Keratinocyte (primary cell): ENCODE data around the gene ETV7. TPM values are rescaled to one million over a fixed set of nuclear protein-coding genes. Genes with fewer than 3 reads are reported as not detected.

Source experiments
- DNase-seq: peaks from one replicate; pipeline ENCODE4 v3.0.0-alpha.2; 2011; ENCODE audit warnings: low read depth, missing footprints, low spot score
- FAIRE-seq: peaks from 2 replicates; lab custom pipeline; 2011; peaks lifted over from hg19 to GRCh38; lab: Jason Lieb, UNC
- H2AFZ ChIP-seq: 2 replicates; pipeline ENCODE4 v1.6.0; 2012; ENCODE audit warnings: low read length, control low read depth, inconsistent platforms; ENCODE audit not compliant: control insufficient read depth
- H3K27ac ChIP-seq: 2 replicates; pipeline ENCODE4 v1.5.1; 2011; ENCODE audit warnings: low read length; ENCODE audit not compliant: control insufficient read depth, insufficient read depth
- H3K27me3 ChIP-seq: 3 replicates; pipeline ENCODE4 v1.6.0; 2011; ENCODE audit warnings: low read length; ENCODE audit not compliant: control insufficient read depth, insufficient read depth; ENCODE audit errors: extremely low read depth
- H3K36me3 ChIP-seq, 2 experiments: 2 replicates in 1 of 2; 3 replicates in 1 of 2; pipeline ENCODE4 v1.5.1; 2011; ENCODE audit warnings: low read length in 2 of 2, mild to moderate bottlenecking in 1 of 2; ENCODE audit not compliant: control insufficient read depth in 2 of 2, insufficient read depth in 2 of 2; ENCODE audit errors: extremely low read depth in 1 of 2
- H3K4me1 ChIP-seq: 3 replicates; pipeline ENCODE4 v1.5.1; 2011; ENCODE audit warnings: low read length; ENCODE audit not compliant: control insufficient read depth, insufficient read depth; ENCODE audit errors: extremely low read depth
- H3K4me2 ChIP-seq: 3 replicates; pipeline ENCODE4 v1.6.0; 2011; ENCODE audit warnings: low read depth, low read length; ENCODE audit not compliant: control insufficient read depth, insufficient read depth; ENCODE audit errors: extremely low read depth
- H3K4me3 ChIP-seq, 3 experiments: fragments of 200-600 bp in 1 of 3; sonication (generic) in 1 of 3; 2 replicates in 2 of 3; 3 replicates in 1 of 3; pipeline ENCODE4 v1.5.1; 2011 to 2016; ENCODE audit warnings: low read length in 3 of 3, mild to moderate bottlenecking in 3 of 3, control low read depth in 2 of 3, inconsistent platforms in 1 of 3, low read depth in 1 of 3, mixed read lengths in 1 of 3, mixed run types in 1 of 3, moderate library complexity in 1 of 3; ENCODE audit not compliant: control insufficient read depth in 2 of 3, insufficient read depth in 2 of 3; ENCODE audit errors: extremely low read depth in 1 of 3
- H3K79me2 ChIP-seq: 2 replicates; pipeline ENCODE4 v1.6.0; 2012; ENCODE audit warnings: low read length; ENCODE audit not compliant: control insufficient read depth, insufficient read depth
- H3K9ac ChIP-seq: 3 replicates; pipeline ENCODE4 v1.6.0; 2011; ENCODE audit warnings: low read length; ENCODE audit not compliant: control insufficient read depth, insufficient read depth; ENCODE audit errors: extremely low read depth
- H3K9me1 ChIP-seq: 3 replicates; pipeline ENCODE4 v1.6.0; 2011; ENCODE audit warnings: low read length; ENCODE audit not compliant: control insufficient read depth, insufficient read depth; ENCODE audit errors: extremely low read depth
- H3K9me3 ChIP-seq: 2 replicates; pipeline ENCODE4 v1.5.1; 2012; ENCODE audit warnings: low read depth, low read length; ENCODE audit not compliant: control insufficient read depth
- H4K20me1 ChIP-seq: 3 replicates; pipeline ENCODE4 v1.6.0; 2011; ENCODE audit warnings: low read length; ENCODE audit not compliant: control insufficient read depth, insufficient read depth; ENCODE audit errors: extremely low read depth
- CTCF ChIP-seq, 3 experiments: IDR thresholded peaks in 1 of 3; conservative IDR thresholded peaks in 1 of 3; optimal IDR thresholded peaks in 1 of 3; 2 replicates in 2 of 3; 3 replicates in 1 of 3; pipeline versions ENCODE3 to v1.5.1; 2011; ENCODE audit warnings: low read length in 3 of 3, mild to moderate bottlenecking in 3 of 3, moderate library complexity in 2 of 3, control low read depth in 1 of 3, inconsistent platforms in 1 of 3; ENCODE audit not compliant: insufficient read depth in 2 of 3; ENCODE audit errors: extremely low read depth in 1 of 3
- EZH2 ChIP-seq: IDR thresholded peaks from one replicate; pipeline ENCODE4 v1.6.1; 2012; ENCODE audit warnings: inconsistent platforms, mild to moderate bottlenecking, low read length, moderate library complexity
- dilution Hi-C: fragments of 300-500 bp; cut with MboI; formaldehyde crosslinking; loops from one replicate; pipeline ENCODE4 v1.7.0; 2020; ENCODE audit warnings: low sequenced_read_pairs; ENCODE audit not compliant: extremely low pct_ligation_motif_present
- polyA plus RNA-seq, 5 experiments: library from polyadenylated mRNA; depleted of rRNA in 3 of 5; stranded (reverse) in 3 of 5; stranded (forward) in 1 of 5; unstranded in 1 of 5; fragments of >200 nt; gene quantifications; 1 replicate in 1 of 5; 2 replicates in 3 of 5; 3 replicates in 1 of 5; pipeline versions ENCODE4 v1.2.1 to v1.2.3, GENCODE V29; 2011 to 2012; ENCODE audit warnings: missing spikeins in 2 of 5, low read depth in 1 of 5, low replicate concordance in 1 of 5

The ETV7 gene
- polyA plus RNA-seq, 1 donor (not counting 4 experiments of a cell fraction or from before 2014, with no cell fraction given) = 0.22 TPM

- Histone ChIP-seq H3K4me3 (no peak overlapping the region), H4K20me1 (no peaks in the 10 kb centered on the region), H2AFZ (no peak overlapping the region), H3K79me2 (no peaks in the 10 kb centered on the region), H3K9me3 (no peaks in the 10 kb centered on the region), H3K36me3 (no peaks in the 10 kb centered on the region), H3K4me1 (no peaks in the 10 kb centered on the region), H3K9me1 (no peaks in the 10 kb centered on the region), H3K27ac (no peak overlapping the region), H3K27me3 (peaks cover 25% of the 10 kb centered on the region), H3K4me2 (no peak overlapping the region), H3K9ac (no peak overlapping the region)
- DNase-seq = no peak
- no peak for FAIRE-seq
- TF ChIP-seq EZH2 (no peak), CTCF (optimal IDR thresholded peaks at IDR 0.05 in 1 of 3, IDR thresholded peaks at IDR 0.05 in 1 of 3, conservative IDR thresholded peaks at IDR 0.05 in 1 of 3; ENCODE audit: extremely low read depth in 1 of 3, insufficient read depth in 2 of 3, low read length in 3 of 3) (no peak)
- dilution Hi-C loops = no loop called here
Observed at GRCh38 chr6:36327226-36327918, 60.1 kb downstream of the ETV7 start.

- no peak for FAIRE-seq
- H3K27ac ChIP-seq = no peak overlapping the region
- no peaks in the 10 kb centered on the region for H3K9me3 ChIP-seq
- no peaks in the 10 kb centered on the region for H3K36me3 ChIP-seq
- H2AFZ ChIP-seq = no peak overlapping the region
- no peak overlapping the region for H3K4me3 ChIP-seq
- no peaks in the 10 kb centered on the region for H3K9me1 ChIP-seq
- no peaks in the 10 kb centered on the region for H3K4me1 ChIP-seq
- TF ChIP-seq EZH2 (no peak), CTCF (optimal IDR thresholded peaks at IDR 0.05 in 1 of 3, IDR thresholded peaks at IDR 0.05 in 1 of 3, conservative IDR thresholded peaks at IDR 0.05 in 1 of 3; ENCODE audit: extremely low read depth in 1 of 3, insufficient read depth in 2 of 3, low read length in 3 of 3) (no peak)
- no peaks in the 10 kb centered on the region for H3K79me2 ChIP-seq
- no peak overlapping the region for H3K4me2 ChIP-seq
- H4K20me1 ChIP-seq = no peaks in the 10 kb centered on the region
- H3K9ac ChIP-seq = no peak overlapping the region
- H3K27me3 ChIP-seq = peaks cover 20% of the 10 kb centered on the region
- DNase-seq = no peak
- dilution Hi-C loops = no loop called here
Observed at GRCh38 chr6:36326356-36326995, 61.0 kb downstream of the ETV7 start.
